DLD1 (cell line): ENCODE measurements around the gene CA4.
"Not testable (repeated sequence)": the region's sequence is repeated elsewhere in the genome, so short reads cannot be mapped to it uniquely, and the experiment has no call there.

Experiments used
- in situ Hi-C: cut with HindIII; loops from 2 replicates; pipeline ENCODE4 v1.10.0; 2017; ENCODE audit warnings: low sequenced_read_pairs

CA4 gene

DNA sequence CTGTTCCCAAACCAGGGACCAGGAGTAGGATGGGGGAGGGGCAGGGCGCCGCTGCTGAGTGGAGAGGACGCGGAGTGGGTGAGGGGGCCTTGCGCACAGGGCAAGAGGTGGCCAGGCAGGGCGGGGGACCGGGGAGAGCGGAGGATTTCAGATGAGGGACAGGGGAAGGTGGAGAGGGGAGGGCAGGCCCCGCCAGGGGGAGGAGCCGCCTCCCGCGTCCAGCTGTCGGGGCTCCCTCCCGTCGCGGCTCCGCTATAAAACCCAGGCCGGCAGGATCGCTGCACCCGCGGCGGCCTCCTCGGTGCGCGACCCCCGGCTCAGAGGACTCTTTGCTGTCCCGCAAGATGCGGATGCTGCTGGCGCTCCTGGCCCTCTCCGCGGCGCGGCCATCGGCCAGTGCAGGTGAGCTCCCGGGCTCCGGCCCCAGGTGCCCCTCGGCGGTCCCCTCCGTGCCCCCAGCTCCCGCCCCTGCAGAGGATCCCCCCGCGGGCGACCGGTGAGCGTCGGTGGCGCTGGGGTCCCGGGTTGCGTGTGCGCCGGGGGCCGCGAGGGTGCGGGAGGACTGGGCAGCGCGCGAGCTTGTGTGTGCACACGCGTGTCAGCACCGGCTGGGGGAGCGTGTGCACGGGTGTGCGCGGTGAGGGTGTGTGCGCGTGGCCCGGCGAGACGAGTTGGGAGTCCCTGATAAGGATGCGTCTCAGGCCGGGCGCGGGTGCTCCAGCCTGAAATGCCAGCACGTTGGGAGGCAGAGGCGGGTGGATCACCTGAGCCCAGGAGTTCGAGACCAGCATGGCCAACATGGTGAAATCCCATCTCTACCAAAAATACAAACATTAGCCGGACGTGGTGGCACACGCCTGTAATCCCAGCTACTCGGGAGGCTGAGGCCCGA, at the start of gene CA4:
Gene CA4 (plus strand): TSS at position 283 of the 892 bp plus-strand sequence. CDS start 62 bp downstream, at position 345.
- in situ Hi-C loops = no loop called here

DNA sequence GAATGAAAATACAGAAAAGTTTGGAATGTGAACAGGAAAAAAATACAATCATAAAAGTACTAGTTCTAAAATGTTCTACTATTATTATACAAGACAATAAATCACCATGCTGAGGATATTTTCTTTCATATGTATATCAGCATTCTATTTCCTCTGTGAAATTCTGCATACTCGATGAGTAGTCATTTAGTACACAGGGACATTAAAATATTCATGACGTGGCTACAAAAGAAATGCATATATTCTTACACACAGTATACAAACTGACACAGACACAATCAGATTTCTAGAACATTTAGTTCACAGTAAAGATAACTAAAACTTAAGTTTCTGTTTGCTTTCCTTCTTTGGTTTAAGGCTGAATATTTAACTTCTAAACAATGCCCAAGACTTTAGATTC, 49.2 kb upstream of the CA4 start:
- in situ Hi-C loops = not testable (repeated sequence)

DNA sequence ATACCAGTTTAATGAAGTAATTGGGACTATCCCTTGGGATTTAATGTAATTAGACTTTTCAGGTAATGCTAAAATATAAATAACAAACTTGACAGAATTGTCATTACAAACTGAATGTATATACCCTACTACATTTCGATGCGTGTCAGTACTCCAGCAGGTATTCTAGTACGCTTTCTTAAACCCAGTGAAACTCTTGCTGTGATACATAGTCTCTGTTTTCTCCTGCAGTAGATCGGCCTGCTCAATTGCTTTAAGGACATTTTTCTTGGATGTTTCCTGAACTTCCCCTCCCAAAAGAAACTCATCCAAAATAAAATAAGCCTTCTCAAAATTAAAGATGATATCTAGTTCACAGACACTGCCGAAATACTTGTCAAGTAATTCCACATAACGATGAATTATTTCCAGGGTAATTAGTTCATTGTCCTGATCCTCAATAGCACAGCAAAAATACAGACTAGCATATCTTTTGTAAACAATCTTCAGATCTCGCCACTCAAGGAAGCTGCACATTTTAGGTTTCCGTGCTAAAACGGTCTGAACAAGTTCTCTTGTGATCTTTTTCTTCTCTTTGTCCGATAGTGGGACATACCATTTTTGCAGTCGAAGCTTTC, 47.6 kb upstream of the CA4 start:
- in situ Hi-C loops = not testable (repeated sequence)

DNA sequence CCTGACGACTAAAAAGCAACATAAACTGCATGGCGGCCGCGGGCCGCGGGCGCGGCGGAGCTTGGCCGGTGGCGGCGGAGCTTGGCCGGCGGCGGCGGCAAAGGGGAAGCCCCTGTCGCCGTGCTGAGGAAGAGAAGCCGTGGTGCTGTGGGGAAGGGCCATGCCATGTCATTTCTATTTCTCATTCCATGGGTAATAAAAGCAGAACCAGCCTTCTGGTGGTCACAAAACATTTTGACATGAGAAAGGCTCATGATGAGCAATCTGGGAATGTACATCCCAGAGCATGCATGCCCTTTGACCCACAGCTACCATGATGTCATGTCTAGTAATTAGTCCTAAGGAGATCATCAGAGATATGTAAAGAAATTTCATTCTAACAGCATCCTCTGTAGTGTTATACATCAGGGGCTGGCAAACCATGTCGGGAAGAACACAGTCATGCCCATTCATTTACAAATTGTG, 47.1 kb upstream of the CA4 start:
- in situ Hi-C loops = no loop called here

DNA sequence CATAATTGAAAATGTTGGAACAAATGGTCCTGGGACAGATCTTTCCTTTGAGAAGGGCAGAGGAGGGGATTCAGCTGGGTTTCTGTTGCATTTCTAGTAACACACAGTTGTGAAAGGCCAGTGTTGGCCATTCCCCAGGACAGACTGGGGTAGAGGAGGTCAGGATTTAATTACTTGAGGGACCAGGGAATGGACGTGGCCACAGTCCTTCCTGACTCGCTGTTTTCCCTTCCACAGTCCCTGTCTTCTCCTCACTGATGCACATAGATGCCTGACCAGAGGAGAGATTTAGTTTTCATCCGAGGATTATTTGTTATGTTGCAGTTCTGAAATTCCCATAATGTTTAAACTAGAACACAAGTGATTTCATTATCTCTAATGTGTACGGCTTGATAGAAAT, 45.8 kb upstream of the CA4 start:
- in situ Hi-C loops = no loop called here

DNA sequence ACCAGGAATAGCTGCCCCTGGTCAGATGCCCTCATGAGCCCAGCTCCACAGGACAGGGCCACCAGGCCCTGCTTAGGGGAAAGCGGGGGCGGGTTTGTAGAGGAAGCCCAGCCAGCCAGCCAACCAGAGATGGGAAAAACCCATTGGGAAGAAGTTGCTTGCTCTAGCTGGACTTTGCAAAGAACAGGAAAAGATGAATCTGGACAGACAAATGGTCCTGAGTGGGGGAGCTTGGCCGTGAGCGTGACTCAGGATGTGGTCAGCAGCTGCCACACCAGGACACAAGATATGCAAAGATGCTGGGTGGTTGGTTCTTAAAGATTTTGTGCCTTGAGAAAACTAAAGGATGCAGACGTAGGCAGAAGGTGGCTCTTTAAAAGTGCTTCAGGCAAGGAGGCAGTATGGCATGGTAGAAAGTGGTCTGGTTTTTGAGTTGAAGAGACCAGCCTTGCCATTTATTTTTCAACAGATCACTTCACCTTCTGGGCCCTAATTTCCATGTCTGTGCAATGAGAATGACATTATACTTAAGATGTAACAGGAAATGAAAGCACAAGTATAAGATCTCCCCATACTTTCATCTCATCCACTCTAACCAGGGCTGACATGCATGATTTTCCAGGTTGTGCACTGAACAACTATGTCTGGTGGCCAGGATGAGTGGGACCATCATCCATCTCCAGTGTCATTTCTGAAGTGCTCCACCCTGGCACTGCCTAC, 43.3 kb upstream of the CA4 start:
- in situ Hi-C loops = no loop called here

DNA sequence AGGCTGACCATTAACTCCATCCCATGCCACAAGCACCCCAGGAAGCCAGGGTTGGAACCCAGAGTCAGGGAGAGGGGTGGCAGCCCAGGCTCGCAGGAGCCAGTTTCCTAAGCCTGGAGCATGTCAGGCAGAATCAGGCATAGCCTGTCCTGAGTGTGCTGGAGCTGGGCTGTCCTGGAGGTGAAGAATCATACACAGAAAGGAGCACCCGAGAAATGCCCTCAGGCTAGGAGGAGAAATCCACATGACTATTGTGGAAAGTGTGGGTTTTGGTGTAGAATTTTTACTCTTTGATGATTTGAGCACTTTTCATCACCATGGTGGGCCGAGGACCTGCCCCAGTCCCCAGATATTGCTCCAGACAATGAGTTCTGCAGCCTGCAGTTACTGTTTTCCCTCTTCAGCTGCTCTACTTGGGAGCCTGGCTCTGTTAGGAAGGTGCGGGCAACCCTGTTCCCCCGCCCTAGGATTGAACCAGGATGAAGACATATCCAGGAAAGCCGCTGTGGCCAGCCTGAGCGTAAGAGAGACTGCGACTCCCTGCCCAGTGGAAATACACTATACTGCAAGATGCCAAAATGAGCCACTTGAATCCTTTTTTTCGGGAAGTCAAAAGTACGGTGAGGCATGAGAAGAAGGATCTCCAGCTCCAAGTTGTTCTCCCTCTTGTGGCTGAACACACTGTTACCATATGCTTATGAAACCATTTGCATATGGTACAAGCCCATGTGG, 42.1 kb upstream of the CA4 start:
- in situ Hi-C loops = no loop called here

DNA sequence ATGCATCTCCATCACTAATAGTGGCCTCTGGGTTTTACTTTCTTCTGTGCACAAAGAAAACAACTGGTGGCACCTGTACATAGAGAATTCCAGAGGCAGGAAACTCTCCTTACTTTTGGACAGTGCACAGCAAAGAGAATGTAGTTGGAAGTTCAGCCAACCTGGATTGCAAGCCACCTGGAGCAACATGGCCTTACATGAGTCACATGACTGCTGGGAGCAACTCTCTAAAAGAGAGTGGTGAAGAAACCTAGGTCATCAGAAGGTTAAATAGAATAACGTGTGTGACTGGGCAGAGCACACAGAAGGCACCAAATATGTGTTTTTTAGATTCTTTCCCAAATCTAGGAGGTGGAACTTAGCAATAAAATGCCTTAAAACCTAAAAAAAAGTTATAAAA, 41.5 kb upstream of the CA4 start:
- in situ Hi-C loops = not testable (repeated sequence)

DNA sequence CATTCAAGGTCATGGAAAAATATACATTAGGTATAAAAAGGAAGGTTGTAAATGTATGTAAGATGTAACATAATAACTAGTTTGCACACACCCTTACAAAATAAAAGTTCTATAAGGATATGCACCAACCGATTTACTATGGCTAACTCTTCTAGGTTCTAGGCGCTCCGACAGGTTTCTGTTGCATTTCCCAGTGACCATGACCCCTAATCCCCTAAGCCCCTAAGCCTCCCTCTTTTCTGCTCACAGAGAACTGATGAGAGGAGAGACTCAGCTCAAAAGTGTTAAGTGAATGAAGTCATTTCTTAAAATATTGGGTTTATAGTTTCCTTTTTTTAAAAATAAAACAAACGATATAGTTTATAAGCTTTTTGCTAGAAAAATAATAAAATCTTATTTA, 41.1 kb upstream of the CA4 start:
- in situ Hi-C loops = no loop called here

DNA sequence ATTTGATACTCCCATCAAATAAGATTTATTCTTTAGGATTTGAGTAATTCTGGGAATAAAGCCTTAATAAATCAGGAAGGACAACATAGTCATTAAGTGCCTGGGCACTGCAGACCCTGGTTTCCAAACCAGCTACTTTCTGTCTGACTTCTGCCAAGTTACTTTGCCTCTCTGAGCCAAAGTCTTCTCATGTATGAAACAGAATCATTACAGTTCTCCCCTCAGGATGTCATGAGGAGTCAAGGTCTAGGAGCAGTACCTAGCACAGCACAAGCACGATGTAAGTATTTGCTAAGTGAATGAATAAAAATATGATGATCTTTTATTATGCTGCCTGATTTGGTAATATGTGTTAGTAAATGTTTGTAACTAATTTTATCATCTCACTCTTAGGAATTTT, 40.6 kb upstream of the CA4 start:
- in situ Hi-C loops = no loop called here

DNA sequence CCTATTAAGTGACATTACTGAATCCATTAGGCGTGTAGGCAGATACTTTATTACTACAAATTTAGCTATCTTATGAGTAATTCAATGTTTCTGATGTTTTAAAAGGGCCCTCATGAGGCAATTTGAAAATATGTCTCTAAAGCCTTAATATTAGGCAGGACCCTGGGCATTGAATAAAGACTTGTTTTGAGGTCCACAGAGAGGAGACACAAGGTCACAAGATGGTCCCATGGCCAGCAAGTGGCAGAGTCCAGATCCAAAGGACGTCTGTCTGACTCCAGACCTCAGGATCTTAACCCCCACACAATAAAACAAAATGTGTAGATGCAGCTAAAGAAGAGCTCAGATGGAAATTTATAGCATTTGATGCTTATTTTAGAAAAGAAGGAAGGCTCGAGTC, 39.2 kb upstream of the CA4 start:
- in situ Hi-C loops = no loop called here

DNA sequence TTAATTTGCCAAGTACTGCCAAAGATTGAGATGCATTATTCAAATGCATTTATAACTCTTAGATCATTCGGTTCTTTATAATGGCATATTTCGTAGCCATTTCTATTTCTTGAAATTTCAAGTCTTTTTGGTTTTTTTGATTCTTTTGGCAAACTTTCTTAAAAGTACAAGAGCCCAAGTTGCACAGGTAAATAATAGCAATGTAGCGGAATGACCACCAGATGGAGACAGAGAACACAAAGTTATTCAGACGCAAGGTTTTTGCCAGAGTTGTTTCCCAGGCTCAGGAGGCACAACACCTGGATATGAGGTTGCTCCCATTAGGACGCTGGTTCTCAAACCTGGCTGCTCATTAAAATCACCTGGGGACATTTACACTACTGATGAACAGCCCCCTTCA, 38.1 kb upstream of the CA4 start:
- in situ Hi-C loops = not testable (repeated sequence)

DNA sequence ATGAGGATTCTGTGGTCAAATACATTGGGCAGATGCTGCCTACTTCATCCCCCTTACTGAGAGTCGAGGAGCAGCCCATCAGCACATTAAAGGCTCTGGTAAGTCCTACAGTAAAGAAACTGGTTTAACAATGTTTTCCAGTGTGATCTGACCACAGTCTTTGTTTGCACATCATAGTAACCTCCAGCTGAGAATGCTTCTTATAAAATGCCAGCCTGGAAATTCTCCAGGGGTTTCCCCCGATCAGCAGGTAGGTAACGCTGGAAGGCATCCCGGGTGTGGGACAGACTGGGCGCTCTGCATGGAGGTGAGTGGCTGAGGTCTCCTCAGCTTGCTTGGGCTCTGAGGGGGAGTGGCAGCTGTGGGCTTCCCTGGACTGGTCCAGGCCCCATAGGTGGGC, 34.4 kb upstream of the CA4 start:
- in situ Hi-C loops = not testable (repeated sequence)

DNA sequence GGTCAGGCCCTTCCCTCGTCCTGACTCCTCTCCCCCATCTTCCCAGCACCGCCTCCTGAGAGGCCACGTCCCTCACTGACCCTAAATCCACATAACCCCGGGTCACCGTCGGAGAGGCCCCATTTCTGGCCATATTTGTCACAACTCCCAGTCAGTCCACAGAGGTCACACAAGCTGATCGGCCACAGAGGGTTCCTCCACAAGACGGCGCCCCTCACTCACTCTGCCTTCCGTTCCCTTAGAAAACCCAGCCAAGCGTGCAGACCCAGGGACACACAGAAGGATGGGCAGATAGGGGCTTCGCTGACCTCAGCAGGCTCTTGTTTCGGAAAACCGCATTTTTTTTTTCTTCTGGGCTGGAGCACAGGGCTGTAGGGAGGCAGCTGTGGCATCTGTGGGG, 33.6 kb upstream of the CA4 start:
- in situ Hi-C loops = not testable (repeated sequence)

DNA sequence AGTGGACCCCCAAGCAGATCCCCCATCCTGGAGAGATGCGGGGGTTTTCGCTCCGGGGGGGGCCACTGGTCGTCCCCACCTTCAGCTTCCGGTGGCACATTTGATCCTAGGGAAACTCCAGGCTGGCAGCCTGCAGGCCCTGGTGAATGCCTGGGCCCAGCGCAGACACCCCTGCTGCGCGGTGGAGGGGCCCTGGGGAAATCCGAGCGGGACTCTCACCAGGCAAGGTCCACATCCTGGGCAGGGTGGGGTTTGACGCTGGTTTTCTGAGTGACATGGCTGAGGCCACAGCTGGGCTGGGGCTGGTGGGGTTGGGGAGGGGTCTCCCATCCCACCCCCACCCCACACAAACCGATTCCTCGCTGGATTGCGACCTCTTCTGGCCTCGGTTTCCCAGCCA, 30.6 kb upstream of the CA4 start:
- in situ Hi-C loops = not testable (repeated sequence)

DNA sequence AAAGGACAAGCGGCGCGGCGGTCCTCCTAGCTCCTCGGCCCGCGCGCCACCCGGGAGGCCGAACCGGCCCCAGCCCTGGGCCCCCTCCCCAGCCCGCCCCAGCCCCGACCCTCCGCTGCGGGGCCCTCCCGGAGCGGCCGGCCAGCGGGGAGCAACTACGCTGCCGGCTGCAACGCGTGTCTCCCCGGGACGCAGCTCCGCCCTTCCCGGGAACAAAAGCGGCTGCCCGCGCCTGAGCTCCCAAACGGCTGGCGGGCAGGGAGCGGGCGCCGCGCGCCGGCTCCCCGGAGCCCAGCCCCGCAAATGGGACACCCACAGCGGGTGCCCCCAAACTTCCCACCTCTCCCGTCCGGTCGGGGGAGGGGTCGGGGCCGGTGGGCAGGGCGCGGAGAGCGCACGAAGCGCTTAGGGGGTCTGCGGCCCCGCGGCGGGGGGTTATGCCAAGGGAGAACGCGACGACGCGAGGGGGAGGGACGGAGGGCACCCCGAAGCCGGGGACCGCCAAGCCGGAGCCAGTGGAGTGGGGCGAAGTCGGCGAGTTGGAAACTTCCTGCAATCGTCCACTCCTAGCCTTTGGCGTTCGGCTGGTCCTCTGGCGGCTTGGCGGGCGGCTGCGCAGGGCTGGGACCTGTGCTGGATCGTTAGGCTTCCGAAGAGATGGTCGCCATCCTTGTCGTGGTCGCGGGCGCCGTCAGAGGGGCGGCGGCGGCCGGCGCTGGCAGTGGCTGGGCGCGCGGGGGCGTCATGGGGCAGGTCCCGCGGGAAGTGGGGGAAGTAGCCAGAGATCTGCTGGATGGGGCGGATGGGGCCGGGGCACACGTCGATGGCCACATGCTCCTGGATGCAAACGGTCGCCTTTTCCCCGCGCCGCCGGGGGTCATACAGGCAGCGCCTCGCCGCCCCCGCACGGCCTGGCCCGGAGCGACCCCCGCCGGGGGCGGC, 29.7 kb upstream of the CA4 start:
- in situ Hi-C loops = not testable (repeated sequence)

DNA sequence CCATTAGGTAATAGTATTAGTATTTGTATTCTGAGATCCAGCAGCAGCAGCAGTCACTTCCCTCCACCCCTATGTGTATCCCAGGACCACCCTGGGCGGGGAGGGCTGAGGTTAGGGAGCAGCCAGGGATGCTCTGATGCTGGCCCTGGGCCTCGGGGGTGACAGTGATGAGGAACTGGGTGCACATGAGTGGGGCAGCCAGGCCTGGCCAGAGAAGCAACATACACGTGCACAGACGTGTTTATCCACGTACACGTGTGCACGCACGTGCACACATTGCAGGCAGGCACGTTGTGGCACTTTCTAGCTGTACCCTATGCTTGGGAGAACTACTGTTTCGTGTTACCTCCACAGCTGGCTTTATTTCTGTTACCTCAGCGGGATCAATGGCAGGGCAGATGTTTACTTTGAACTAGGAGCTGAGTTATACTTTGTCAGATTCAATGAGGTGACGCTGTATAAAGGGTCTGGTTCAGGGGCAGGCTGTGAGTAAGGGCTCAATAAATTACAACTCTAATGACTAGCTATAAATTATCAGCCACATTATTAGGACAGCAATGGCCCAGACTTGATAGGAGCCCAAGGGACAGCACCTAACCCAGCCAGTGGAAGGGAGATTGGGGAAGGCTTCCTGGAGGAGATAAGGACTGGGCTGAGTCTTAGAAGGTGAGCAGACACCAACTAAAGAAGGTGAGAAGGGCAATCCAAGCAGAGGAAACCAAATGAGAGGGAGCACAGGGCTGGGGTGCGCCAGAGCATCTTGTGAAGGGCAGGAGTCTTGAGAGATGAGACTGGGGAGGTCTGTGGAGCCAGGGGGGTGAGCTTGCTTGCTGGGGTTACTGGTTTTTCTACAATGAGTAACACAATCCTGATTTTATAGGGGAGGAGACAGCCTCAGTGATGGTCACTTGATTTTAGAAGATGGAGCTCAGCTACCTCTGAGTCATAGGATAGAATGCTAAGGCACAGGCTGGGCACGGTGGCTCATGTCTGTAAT, 22.4 kb upstream of the CA4 start:
- in situ Hi-C loops = no loop called here

DNA sequence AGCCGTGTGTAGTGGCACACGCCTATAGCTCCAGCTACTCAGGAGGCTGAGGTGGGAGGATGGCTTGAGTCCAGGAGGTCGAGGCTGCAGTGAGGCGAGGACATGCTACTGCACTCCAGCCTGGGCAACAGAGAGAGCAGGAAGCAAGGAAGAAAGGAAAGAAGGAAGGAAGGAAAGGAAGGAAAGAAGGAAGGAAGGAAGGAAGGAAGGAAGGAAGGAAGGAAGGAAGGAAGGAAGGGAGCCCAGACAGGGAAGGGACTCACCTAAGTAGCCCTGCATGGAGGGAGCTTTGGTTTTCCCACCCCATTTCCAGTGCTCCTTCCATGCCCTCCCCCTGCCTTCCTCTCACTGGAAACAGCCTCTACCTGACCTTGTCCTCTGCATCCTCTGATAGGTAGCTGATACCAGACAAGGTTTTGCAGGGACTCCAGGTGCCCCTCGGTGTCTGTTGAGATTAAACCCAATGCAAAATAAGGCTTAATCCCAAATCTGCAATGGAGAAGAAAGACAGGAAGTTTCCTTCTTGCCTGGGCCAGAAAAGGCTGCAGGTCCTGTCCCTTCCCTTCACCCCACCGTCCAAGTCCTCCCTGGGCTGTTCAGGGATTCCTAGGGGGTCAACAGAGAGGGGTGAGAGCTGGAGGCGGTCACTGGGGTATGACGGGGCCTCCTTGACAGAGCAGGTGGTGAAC, 21.5 kb upstream of the CA4 start:
- in situ Hi-C loops = no loop called here
